ENCODE results near the gene POP4.

POP4 gene

GRCh38 chr19:29574510-29574909, 31.6 kb upstream of the POP4 start:
- no peak for TF ChIP-seq CTCF (IDR thresholded peaks at IDR 0.05; ENCODE audit: insufficient read depth, low read length, poor library complexity, severe bottlenecking)
- H3K4me3 ChIP-seq (replicated peaks; ENCODE audit: low read depth, low read length), result no peak overlapping the region
- H3K27me3 ChIP-seq (replicated peaks; ENCODE audit: control insufficient read depth, insufficient read depth, low read length), result no peaks in the 10 kb centered on the region
- no peaks in the 10 kb centered on the region for H3K36me3 ChIP-seq (ENCODE audit: control insufficient read depth, insufficient read depth, low read length)
- DNase-seq (ENCODE audit: extremely low read depth, insufficient read length), result no peak

GRCh38 chr19:29576046-29576606, 30.0 kb upstream of the POP4 start:
- DNase-seq (ENCODE audit: extremely low read depth, insufficient read length), result no peak
- TF ChIP-seq CTCF (IDR thresholded peaks at IDR 0.05; ENCODE audit: insufficient read depth, low read length, poor library complexity, severe bottlenecking), result no peak

GRCh38 chr19:29576761-29577648, 29.1 kb upstream of the POP4 start:
- no peaks in the 10 kb centered on the region for H3K36me3 ChIP-seq (ENCODE audit: control insufficient read depth, insufficient read depth, low read length)
- no peaks in the 10 kb centered on the region for H3K27me3 ChIP-seq (replicated peaks; ENCODE audit: control insufficient read depth, insufficient read depth, low read length)
- no peak for DNase-seq (ENCODE audit: extremely low read depth, insufficient read length)
- no peak overlapping the region for H3K4me3 ChIP-seq (replicated peaks; ENCODE audit: low read depth, low read length)
- no peak for TF ChIP-seq CTCF (IDR thresholded peaks at IDR 0.05; ENCODE audit: insufficient read depth, low read length, poor library complexity, severe bottlenecking)

More at GRCh38 chr19:29576046-29576606, 30.0 kb upstream of the POP4 start:
- Histone ChIP-seq H3K36me3 (ENCODE audit: control insufficient read depth, insufficient read depth, low read length) (no peaks in the 10 kb centered on the region), H3K4me3 (replicated peaks; ENCODE audit: low read depth, low read length) (no peak overlapping the region), H3K27me3 (replicated peaks; ENCODE audit: control insufficient read depth, insufficient read depth, low read length) (no peaks in the 10 kb centered on the region)

GRCh38 chr19:29577649-29577963, 28.5 kb upstream of the POP4 start:
- no peaks in the 10 kb centered on the region for H3K36me3 ChIP-seq (ENCODE audit: control insufficient read depth, insufficient read depth, low read length)
- H3K27me3 ChIP-seq (replicated peaks; ENCODE audit: control insufficient read depth, insufficient read depth, low read length), result no peaks in the 10 kb centered on the region
- no peak for DNase-seq (ENCODE audit: extremely low read depth, insufficient read length)
- no peak overlapping the region for H3K4me3 ChIP-seq (replicated peaks; ENCODE audit: low read depth, low read length)
- TF ChIP-seq CTCF (IDR thresholded peaks at IDR 0.05; ENCODE audit: insufficient read depth, low read length, poor library complexity, severe bottlenecking), result no peak

GRCh38 chr19:29578349-29578748, 27.7 kb upstream of the POP4 start:
- DNase-seq (ENCODE audit: extremely low read depth, insufficient read length), result no peak
- TF ChIP-seq CTCF (IDR thresholded peaks at IDR 0.05; ENCODE audit: insufficient read depth, low read length, poor library complexity, severe bottlenecking), result no peak
- H3K27me3 ChIP-seq (replicated peaks; ENCODE audit: control insufficient read depth, insufficient read depth, low read length), result no peaks in the 10 kb centered on the region

More at GRCh38 chr19:29578349-29578748, 27.7 kb upstream of the POP4 start:
- no peaks in the 10 kb centered on the region for H3K36me3 ChIP-seq (ENCODE audit: control insufficient read depth, insufficient read depth, low read length)
- no peak overlapping the region for H3K4me3 ChIP-seq (replicated peaks; ENCODE audit: low read depth, low read length)

Data from GM06990 (cell line).